Retina (tissue), 1 donor: ENCODE data around the gene RPS6KA1.

Experiments
- DNase-seq: peaks from one replicate; pipeline ENCODE4 v3.0.0-alpha.2; 2016

Gene RPS6KA1

DNA sequence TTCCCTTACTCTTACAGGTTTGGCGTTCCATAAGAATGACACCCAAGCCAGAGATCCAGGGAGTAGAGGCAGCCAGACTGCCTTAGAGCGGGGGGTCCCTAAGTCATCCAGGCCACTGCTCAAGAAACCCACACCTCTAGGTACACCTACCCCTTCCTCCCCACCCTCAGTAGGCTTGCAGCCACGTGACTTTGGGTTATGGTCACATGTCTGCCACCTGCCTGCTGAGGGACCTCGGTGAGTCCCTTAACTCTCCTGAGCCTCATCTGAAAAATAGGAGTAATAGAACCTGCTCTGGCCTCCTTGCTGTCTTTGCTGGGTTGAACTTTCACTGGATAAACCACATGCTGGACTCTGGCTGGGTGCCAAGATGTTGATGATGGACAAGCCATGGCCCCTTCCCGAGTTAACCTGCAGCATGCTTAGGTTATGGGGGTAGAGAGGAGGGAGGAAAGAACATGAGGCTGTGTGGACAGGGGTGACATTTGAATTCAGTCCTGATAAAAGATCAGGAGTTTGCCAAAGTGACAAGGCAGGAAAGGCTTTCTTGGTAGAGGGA lies 4.5 kb downstream of the RPS6KA1 start:
- DNase-seq = no peak

DNA sequence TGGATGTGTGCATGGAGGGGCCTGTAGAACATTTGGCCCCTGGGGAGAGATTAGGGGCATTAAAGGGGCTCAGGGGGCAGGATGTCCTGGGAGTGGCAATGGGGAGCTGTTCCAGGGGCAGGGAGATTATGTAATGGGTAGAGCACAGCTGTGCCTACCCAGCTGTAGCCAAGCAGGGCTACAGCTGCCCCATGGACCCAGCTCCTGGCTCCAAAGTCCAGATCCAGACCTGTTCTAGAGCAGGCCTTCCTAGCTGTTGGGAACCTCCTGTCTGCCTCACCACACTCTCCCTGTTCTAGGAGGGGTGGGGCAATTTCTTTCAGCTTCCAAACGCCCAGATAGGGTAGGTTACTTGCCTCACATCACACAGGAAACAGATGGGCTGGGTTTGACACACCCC lies 5.6 kb downstream of the RPS6KA1 start:
- no peak for DNase-seq

DNA sequence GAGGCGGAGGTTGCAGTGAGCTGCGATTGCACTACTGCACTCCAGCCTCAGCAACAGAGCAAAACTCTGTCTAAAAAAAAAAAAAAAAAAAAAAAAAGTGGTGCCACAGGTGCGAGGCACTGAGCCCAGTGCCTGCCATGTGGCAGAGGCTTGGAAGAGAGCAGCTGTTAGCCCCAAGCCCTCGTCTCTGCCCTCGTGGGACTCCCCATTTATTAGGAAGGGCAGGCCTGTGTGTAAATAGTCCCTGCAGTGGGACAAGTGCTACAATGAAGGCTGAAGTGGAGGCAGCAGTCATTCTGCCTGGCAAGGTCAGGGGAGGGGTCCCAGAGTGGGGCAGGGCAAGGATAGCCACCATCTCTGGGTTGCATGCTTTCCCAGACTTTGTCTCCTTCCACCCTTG lies 6.5 kb downstream of the RPS6KA1 start:
- no peak for DNase-seq

DNA sequence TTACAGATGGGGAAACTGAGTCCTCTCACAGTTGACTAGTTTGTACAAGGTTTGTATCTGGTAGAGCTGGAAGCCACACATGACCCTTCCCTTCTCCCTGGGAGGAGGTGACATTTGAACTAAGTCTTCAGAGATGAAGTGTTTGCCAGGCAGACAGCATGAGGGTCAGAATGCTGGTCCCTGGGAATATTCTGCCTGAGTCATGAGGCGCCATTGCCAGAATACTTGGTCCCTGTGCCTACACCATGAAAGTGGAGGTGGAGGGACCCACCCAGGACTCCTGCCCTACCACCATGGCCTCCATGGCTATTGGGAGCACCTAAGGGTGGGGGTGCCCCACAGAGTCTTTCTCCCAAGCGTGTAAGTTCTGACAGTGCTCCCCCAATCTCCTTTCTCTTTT lies 7.0 kb downstream of the RPS6KA1 start:
- no peak for DNase-seq

DNA sequence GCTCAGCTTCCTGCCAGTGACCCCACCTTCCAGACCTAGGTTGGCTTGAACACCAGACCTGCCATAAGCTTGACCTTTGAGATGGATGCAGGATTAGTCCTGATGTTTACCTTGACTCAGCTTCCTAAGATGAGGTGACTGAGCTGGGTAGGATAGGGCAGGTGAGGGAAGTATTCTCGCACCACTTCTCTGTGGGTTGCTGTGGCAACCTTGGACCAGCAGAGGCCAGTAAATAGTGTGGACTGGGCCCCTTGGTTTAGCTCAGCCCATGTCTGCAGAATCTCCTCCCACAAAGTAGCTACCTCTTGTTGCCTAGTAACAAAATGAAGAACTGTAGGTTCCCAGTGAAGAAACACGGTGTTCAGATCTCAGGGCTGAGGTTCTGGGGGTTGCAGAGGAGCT lies 8.4 kb downstream of the RPS6KA1 start:
- DNase-seq = no peak

DNA sequence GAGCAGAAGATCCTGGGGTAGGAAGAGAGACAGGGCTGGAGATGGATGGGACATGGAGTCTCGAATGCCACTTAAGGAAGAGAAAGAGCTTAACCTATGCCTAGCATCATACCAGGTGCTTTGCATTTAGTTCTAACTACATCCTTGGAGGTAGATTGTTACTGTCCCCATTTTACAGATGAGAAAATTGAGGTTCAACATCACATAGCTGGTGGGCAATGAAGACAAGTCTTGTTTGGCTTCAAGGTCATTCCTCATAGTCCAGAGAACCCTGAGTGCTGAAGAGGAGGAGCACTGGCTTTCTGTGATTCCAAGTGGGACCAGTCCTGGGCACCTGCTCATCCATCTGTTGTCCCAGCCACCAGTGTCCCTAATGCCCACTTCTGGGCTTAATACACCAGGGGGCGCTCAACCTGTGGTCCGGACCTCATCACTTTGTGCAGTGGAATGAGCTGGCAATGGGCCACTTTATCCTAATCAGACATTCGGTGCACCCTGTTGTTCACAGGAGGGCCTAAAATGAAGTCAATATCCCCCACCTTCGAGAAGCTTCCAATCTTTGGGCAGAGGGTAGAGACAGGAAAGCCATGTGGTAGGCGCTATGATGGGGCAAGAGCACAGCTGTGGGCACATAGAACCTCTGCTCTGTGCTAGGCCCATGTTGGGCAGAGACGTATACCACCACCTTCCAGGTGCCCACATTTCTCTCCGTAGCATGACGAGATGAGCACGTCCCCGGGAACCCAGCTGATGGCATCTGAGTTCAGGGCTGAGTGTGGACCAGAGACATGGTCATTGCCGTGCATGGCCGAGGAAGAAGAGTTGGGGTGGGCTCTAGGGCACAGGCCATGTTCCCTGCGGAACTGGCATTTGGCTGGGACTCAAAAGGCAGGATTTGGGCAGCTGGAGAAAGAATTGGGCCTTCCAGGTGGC lies 9.2 kb downstream of the RPS6KA1 start:
- no peak for DNase-seq

DNA sequence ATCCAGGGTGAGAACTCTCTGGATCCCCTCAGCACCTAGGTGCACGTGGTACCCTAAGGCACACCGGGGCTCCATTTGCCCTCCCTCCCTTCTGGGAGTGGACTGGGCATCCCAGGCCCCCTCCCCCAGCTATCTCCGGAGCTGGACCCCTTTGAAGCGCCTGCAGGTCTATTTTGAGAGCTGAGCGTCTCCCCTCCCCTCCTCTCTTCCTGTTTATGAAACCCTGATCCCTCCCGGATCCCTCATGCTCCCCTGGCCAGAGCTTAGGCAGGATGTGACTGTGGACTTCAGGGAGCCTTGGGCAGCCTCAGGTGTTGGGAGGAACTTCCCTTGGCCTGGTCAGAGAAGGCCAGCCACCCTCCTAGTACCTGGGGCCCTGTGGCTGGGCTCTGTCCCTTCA lies 10.2 kb downstream of the RPS6KA1 start:
- no peak for DNase-seq

DNA sequence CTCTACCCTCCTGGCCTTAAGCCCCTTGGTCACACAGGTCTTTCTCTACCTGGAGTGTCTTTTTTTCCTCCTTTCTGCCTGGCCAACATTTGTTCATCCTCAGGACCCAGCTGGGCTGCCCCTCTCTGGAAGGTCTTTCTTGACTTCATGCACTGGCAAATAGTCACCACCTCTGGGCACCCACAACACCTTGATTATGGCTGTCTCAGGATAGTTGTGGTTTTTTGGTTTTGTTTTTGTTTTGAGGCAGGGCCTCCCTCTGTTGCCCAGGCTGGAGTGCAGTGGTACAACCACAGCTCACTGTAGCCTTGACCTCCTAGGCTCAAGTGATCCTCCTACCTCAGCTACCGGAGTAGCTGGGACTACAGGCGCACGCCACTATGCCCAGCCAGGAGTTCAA lies 10.8 kb downstream of the RPS6KA1 start:
- no peak for DNase-seq

DNA sequence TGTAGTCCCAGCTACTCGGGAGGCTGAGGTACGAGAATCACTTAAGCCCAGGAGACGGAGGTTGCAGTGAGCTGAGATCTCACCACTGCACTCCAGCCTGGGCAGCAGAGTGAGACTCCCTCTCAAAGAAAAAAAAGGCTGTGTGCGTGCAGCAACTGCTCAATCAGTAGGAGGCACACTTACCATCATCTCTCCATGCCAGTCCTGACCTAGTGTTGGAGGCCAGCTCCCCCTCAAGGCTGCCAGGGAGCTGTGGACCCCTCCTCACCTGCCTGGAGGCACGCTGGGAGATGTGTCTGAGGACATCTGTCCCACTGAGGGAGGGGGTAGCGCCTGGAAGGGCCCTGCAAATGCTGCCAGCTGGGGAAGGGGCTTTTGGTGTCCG lies 11.9 kb downstream of the RPS6KA1 start:
- DNase-seq = no peak

DNA sequence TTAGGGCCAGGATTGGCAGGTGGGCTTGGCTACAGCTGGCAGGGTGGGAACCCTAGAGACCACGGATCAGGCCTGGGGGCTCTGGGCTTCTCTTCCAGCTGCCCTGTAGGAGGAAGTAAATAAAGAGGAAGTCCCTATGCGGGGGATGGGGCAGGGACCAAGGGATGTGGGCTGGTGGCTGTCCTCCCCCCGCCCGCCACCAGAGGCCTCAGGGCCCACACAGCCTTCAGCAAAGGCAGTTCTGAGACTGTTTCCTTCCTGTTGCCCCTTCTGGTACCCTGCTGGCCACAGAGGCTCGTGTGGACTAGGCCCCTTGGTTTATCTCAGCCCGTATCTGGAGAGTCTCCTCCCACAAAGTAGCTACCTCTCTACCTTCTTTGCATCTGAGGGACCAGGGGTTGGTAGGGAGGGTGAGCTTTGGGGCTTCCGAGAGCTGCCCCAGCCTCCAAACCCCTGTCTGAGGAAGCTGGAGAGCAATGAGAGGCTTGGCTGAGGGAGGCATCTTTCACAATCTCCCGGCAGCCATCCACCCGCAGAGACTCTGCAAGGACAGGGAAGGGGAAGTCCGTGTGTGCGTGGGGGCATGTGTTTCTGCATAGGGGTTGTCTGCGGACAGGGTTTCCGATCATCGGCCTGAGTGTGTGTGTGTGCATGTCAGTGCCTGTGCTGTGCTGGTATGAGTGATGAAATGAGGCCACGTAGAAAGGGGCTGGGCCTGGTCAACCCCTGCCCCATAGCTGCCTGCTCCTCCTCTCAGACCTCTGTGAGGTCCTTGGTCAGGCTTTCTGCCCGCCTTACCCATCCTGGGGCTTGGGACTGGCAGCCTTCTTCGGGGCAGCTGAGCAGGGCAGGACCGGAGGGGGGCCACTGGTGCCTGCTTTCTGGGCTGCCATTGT lies 12.5 kb downstream of the RPS6KA1 start:
- peak; percentile 59 for DNase-seq

DNA sequence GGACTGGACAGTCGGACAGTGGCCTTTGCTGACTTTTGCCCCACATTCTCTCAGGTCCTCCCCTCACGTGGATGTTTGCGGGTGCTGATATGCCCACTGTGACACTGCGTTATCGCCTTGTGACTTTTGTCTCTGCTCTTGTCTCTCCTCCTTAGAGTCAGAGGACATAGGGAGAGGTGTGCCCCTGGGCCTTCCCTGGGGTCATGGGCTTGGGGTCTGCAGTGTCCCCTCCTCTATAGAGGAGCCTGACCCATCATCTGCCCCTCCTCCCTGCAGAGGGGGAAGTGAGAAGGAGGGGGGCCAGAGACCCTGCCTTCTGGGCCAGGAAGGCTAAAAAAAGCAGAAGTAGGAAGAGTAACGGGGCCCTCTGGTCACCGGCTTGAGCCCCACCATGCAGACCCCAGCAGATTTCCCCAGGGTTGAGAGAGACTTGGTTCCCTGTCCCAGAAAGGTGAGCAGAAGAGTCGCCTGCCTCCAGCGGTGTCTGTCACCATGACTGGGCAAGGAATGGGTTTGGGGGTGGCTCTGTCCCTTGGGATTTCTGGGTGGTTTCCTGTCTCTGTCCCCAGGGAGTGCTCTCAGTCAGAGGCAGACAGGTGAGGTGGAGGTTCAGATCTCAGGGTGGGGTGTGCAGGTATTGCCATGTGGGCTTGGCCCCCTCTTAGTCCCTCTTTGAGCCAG lies 13.3 kb downstream of the RPS6KA1 start:
- DNase-seq = no peak

DNA sequence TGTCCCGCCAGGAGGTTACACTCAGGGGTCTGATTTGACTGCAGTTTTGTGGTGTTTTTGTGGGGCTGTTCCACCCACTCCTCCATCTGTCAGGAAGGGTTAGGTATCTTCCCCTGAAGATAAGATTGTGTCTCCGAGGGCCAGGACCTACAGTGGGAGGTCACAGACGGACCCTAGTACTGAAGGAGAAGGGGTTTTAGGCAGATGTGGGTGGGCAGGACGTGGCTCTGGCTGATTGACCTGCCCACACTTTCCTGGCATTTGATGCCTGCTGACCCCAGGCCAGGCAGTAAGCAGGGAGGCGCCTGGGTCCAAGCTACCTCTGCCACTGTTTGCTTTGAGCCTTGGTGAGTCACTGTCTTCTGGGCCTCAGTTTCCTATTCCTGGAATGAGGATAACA lies 13.9 kb downstream of the RPS6KA1 start:
- no peak for DNase-seq

DNA sequence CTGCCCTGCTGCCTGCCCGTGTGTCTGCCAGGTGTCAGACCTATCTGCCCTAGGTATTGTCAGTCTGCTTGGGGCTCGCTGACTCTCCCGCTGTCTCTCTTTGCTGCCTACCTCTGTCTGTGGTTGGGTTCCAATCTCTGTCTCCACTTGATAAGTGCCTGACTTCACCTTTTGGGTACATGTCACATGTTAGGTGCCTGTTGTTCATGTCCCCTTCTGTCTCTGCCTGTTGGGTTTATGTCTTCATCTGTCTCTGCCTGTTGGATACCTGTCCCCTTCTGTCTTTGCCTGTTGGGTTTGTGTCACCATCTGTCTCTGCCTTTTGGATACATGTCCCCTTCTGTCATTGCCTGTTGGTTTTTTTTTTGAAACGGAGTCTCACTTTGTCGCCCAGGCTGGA lies 14.6 kb downstream of the RPS6KA1 start:
- DNase-seq = no peak

DNA sequence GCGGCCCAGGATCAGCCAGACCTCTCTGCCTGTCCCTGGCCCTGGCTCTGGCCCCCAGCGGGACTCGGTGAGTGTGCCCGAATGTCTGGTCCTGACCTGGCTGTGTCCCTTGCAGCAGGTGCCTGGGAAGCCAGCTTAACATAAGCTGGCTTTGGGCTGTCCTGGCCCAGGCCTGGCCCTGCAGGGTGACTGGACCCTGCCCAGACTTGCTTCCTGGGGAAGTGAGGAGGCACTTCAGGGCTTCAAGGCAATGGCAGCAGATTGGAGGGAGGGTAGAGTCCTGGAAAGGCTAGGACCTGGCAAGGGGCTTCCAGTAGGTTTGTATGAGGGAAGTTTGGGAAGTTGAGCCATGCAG lies 16.4 kb downstream of the RPS6KA1 start:
- no peak for DNase-seq

DNA sequence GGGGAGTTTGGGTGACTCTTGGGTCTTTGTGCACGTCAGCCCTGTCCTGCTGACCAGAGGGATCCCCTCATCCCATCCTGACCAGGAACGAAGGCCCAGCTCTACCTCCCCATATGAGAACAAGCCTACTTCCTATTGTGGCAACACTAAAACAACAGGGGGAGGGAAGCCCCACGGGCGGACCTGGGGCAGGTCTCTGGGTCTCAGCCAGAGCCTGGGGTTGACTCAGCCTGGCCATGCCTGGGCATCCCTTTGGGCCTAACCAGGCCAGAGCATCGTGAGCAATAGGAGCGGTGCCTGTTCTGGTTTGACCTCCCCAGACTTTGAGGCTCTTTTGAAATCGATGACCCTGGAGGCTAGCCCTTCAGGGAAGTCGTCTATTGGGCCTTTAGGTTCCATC lies 16.8 kb downstream of the RPS6KA1 start:
- no peak for DNase-seq

DNA sequence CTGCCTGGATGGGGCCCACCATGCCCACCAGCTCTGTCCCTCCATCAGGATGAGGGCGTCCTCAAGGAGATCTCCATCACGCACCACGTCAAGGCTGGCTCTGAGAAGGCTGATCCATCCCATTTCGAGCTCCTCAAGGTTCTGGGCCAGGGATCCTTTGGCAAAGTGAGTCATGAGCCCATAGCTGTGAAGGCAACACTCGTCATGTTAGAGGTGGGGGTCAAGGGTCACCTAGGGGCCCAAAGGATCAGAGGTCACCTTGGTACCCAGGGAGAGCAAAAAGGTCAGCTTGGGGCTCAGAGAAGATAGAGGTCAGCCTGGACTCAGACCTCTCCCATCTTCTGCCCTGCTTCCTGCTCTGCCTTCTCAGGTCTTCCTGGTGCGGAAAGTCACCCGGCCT lies 17.3 kb downstream of the RPS6KA1 start:
- DNase-seq = no peak

DNA sequence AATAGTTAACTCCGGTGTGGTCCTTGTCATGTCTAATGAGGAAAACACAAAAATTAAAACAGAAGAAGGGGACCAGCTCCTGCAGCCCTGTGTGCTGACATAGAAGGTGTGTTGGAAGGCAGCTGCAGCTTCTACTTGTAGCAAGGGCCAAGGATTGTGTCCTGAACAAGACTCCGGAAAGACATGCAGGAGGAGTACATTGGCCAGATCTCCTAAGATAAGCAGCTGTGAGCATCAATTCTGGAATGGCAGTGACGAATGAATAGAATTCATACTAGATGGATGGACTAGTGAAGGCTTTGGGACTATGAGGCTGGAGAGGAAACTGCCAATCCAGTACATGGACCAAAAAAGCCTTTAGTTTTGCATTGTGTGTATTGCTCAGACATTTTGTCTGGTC lies 19.3 kb downstream of the RPS6KA1 start:
- no peak for DNase-seq

DNA sequence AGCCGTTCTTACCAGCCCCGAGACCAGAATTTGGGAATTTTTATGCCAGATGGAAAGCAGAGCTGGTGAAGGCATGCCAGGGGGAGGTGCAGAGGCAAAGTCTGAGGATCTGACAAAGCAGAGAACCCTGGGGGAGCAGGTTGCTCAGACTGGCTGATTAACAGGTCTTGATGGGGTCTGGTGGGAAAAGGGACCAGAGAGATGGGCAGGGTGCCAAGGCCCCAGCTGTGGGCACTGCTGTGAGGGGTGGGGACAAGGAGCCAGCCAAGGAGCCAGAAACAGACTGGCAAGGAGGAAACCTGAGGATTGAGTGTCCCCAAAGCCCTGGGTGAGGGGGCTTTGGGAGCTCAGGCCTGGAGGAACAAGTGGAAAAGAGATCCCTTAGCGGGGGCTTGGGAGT lies 21.4 kb downstream of the RPS6KA1 start:
- no peak for DNase-seq

DNA sequence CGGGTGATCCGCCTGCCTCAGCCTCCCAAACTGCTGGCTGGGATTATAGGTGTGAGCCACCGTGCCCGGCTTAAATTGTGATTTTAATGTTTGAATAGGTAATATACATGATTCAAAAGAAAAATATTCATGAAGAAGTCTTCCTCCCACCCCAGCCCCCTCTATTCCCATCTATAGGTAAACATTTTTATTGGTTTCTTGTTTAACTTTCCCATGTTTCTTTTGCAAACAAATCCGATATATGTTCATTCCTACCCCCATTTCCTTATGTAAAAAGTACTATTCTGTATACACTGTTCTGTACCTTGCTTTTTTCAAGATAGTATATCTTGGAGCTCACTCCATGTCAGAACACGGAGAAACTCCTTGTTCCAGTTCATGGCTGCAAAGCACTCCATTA lies 23.2 kb downstream of the RPS6KA1 start:
- DNase-seq = no peak

DNA sequence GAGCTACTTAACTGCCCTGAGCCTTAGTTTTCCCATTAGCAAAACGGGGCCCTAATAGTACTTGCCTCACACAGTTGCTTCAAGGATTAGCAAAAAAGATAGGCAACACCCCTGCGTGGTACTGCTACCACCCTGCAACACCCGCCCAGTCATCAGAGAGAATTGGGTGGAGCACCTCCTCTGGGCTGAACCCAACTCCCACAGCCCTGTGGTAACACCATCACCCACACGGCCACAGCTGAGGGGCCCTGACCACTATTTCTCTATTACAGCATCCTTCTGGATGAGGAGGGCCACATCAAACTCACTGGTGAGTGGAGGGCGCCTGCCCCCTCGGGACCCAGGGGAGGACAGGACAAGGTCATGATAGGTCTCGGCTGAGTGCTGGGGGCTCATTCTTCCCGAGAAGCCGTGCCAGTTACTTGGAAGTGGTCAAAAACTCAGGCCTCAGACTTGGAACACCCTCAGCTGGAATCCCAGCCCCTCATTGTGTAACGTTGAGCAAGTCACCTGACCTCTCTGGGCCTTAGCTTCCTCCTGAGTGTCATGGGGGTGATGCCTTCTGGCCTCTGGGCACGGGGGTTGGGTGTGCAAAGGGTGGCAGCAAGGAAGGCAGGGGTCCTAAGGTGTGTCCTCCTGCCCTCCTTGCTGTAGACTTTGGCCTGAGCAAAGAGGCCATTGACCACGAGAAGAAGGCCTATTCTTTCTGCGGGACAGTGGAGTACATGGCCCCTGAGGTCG lies 24.6 kb downstream of the RPS6KA1 start:
- DNase-seq = no peak

DNA sequence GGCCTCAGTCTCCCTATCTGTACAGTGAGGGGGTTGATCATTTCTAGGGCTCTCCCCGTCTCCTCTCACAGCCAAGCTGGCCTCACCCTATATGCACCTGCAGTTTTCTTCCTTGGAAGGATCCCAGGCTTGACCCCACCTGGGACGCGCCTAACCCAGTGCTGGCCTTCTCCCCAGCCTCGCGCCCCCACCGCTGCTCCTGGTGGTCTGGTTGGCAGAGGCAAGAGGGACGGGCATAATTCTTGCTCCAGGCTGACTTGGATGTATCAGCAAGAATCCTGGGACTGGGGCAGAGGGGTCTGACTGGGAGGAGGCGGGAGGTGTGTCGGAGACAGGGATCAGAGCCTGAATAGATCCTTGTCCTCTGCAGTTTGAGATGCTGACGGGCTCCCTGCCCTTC lies 25.2 kb downstream of the RPS6KA1 start:
- no peak for DNase-seq

DNA sequence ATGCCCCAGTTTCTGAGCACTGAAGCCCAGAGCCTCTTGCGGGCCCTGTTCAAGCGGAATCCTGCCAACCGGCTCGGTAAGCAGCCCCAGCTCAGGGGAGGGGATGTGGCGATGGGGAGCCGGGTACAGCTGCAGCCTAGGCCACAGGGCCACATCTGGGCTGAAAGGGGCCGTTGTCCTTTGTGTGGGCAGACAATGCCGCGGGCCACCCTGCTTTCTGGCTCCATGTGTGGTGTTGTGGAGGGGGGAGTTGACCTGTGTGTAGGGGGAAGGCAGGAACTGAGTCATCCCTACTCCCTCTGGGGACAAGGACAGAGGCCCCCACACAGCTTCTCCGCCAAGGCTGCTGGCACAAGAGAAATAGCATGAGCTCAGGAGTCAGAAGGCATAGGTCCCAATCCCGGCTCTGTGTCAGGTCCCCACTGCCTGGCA lies 26.0 kb downstream of the RPS6KA1 start:
- DNase-seq = no peak
